NCI-H1436 treated with DMSO at 0.1 percent for 48 hours (cell line): ENCODE data around the gene KATNIP.

Experiments
- DNase-seq: peaks from one replicate; lab custom pipeline; 2025; lab: John Stamatoyannopoulos, UW

Gene KATNIP

GRCh38 chr16:27583634-27584033 is 33.7 kb downstream of the KATNIP start:
- DNase-seq = no peak

- DNase-seq = no peak
Measured at GRCh38 chr16:27585200-27585599, 35.3 kb downstream of the KATNIP start.

GRCh38 chr16:27586711-27587110 is 36.8 kb downstream of the KATNIP start:
- DNase-seq = no peak

GRCh38 chr16:27588057-27588456 is 38.1 kb downstream of the KATNIP start:
- no peak for DNase-seq

- no peak for DNase-seq
Measured at GRCh38 chr16:27591837-27592236, 41.9 kb downstream of the KATNIP start.

GRCh38 chr16:27595475-27595874 is 45.5 kb downstream of the KATNIP start:
- no peak for DNase-seq

- DNase-seq = no peak
Measured at GRCh38 chr16:27595993-27596392, 46.0 kb downstream of the KATNIP start.

- no peak for DNase-seq
Measured at GRCh38 chr16:27596411-27596810, 46.5 kb downstream of the KATNIP start.

- no peak for DNase-seq
Measured at GRCh38 chr16:27597361-27597760, 47.4 kb downstream of the KATNIP start.

GRCh38 chr16:27598220-27598619 is 48.3 kb downstream of the KATNIP start:
- no peak for DNase-seq

GRCh38 chr16:27598931-27599565 is 49.1 kb downstream of the KATNIP start:
- no peak for DNase-seq

- no peak for DNase-seq
Measured at GRCh38 chr16:27599606-27600005, 49.7 kb downstream of the KATNIP start.
